ENCODE data around the gene SCG3. TPM values are rescaled to one million over a fixed set of nuclear protein-coding genes. Genes with fewer than 3 reads are reported as not detected.
A peak's percentile ranks its signal among the peaks of the same experiment; 100 is the strongest.

The SCG3 gene
- total RNA-seq (2021): not detected in 2 replicates
- Bru-seq, nascent RNA: not detected
- BruChase-seq, experiment 1, labeled RNA remaining after a 2-hour chase: not detected
- not detected for BruChase-seq, experiment 2, labeled RNA remaining after a 6-hour chase
- long read RNA-seq: 0 reads

DNA sequence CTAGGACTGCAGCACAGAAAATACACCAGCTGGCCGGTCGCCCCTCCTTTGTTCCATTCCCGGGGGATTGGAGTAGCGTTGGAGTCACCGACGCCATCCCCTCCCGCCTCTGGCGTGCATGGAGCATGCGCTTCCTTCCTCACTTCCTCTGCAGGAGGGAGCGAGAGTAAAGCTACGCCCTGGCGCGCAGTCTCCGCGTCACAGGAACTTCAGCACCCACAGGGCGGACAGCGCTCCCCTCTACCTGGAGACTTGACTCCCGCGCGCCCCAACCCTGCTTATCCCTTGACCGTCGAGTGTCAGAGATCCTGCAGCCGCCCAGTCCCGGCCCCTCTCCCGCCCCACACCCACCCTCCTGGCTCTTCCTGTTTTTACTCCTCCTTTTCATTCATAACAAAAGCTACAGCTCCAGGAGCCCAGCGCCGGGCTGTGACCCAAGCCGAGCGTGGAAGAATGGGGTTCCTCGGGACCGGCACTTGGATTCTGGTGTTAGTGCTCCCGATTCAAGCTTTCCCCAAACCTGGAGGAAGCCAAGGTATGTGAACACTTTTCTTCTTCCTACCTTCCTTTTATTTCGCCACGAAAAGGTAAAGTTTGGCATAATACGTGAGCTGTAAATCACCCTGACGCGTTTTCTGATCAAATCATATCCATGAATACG is at the start of gene SCG3:
Gene SCG3 (plus strand): TSS at position 201 of the 661 bp plus-strand sequence. CDS start 253 bp downstream, at position 454.
- intact Hi-C loops (cut with micrococcal nuclease; ENCODE audit: unreplicated experiment): no loop called here
- Histone ChIP-seq H4K20me1 (ENCODE audit: insufficient read depth) (no peaks in the 10 kb centered on the region), H3K36me3 (ENCODE audit: low read depth) (no peaks in the 10 kb centered on the region), H3K4me2 (no peak within 1 kb of the TSS), H3K9me3 (ENCODE audit: insufficient read depth, low read depth) (no peaks in the 10 kb centered on the region), H3K79me2 (ENCODE audit: low read depth) (no peaks in the 10 kb centered on the region), H3K4me1 (replicated peaks; ENCODE audit: insufficient read depth) (no peaks in the 10 kb centered on the region), H3K9me2 (ENCODE audit: insufficient read depth) (no peaks in the 10 kb centered on the region), H2AFZ (no peak within 1 kb of the TSS), H3K27me3 (ENCODE audit: insufficient read depth, low read depth) (peaks cover 6% of the 10 kb centered on the region; the same call in 1 of the 2 replicates), H3K4me3 (no peak within 1 kb of the TSS), H3K27ac (no peak within 1 kb of the TSS), H3F3A (ENCODE audit: insufficient read depth, low read depth) (no peaks in the 10 kb centered on the region)
- ChIA-PET POLR2A (ENCODE audit: unreplicated experiment) (no interaction called here), CTCF (no interaction called here)
- TF ChIP-seq, protein P1, sequence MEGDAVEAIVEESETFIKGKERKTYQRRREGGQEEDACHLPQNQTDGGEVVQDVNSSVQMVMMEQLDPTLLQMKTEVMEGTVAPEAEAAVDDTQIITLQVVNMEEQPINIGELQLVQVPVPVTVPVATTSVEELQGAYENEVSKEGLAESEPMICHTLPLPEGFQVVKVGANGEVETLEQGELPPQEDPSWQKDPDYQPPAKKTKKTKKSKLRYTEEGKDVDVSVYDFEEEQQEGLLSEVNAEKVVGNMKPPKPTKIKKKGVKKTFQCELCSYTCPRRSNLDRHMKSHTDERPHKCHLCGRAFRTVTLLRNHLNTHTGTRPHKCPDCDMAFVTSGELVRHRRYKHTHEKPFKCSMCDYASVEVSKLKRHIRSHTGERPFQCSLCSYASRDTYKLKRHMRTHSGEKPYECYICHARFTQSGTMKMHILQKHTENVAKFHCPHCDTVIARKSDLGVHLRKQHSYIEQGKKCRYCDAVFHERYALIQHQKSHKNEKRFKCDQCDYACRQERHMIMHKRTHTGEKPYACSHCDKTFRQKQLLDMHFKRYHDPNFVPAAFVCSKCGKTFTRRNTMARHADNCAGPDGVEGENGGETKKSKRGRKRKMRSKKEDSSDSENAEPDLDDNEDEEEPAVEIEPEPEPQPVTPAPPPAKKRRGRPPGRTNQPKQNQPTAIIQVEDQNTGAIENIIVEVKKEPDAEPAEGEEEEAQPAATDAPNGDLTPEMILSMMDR (conservative IDR thresholded peaks at IDR 0.05): no peak
- no peak for TF ChIP-seq EZH2 (IDR thresholded peaks at IDR 0.05; ENCODE audit: low read depth)
- no TSS peak for BruUV-seq (replicated peaks)
- peak in 1 of 2 experiments; percentile 43 for DNase-seq

- Histone ChIP-seq H3K9me3 (ENCODE audit: insufficient read depth, low read depth) (no peaks in the 10 kb centered on the region), H2AFZ (no peak overlapping the region), H3F3A (ENCODE audit: insufficient read depth, low read depth) (no peaks in the 10 kb centered on the region), H3K27ac (no peak overlapping the region), H3K4me2 (no peak overlapping the region), H3K27me3 (ENCODE audit: insufficient read depth, low read depth) (no peaks in the 10 kb centered on the region), H3K4me3 (no peak overlapping the region), H4K20me1 (ENCODE audit: insufficient read depth) (no peaks in the 10 kb centered on the region), H3K36me3 (ENCODE audit: low read depth) (no peaks in the 10 kb centered on the region), H3K79me2 (ENCODE audit: low read depth) (no peaks in the 10 kb centered on the region), H3K9me2 (ENCODE audit: insufficient read depth) (no peaks in the 10 kb centered on the region), H3K4me1 (replicated peaks; ENCODE audit: insufficient read depth) (no peaks in the 10 kb centered on the region)
- DNase-seq: no peak
- intact Hi-C loops (cut with micrococcal nuclease; ENCODE audit: unreplicated experiment): no loop called here
- no TSS peak for BruUV-seq (replicated peaks)
- ChIA-PET CTCF (no interaction called here), POLR2A (ENCODE audit: unreplicated experiment) (no interaction called here)
- no peak for TF ChIP-seq EZH2 (IDR thresholded peaks at IDR 0.05; ENCODE audit: low read depth)
- TF ChIP-seq, protein P1 (conservative IDR thresholded peaks at IDR 0.05): no peak
These were observed 46.6 kb upstream of the SCG3 start for GRCh38 chr15:51634591-51635198.

DNA sequence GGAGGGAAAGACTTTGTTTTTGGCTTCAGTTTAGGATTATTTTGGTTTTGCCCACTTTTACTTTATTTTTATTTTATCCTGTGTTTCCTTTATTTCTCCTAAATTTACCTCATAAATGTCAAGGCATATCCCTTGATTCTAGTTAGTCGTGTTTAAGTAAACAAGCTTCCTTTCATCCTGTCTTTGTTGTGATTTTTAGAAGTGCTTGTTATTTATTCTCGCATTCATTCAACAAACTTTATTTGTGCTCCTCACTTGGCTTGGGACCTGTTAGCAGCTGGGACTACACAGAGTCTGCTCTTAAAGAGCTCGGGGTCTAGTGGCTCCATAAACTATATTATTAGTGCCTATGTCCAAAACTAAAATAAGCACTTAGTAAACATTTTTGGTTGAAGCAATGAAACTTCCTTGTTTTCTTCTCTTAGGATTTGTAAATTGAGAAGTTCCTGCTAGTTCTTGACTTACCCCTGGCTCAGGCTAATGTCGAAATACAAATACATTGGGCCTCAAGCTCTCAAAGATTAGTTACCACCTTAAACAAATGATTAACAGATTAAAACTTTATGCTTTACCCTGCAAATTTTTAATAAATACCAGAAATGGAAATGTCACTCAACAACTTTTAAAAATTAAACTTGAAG is 39.7 kb upstream of the SCG3 start:
- Histone ChIP-seq H3K79me2 (ENCODE audit: low read depth) (no peaks in the 10 kb centered on the region), H3K9me3 (ENCODE audit: insufficient read depth, low read depth) (no peaks in the 10 kb centered on the region), H3K27me3 (ENCODE audit: insufficient read depth, low read depth) (no peaks in the 10 kb centered on the region), H3K36me3 (ENCODE audit: low read depth) (no peaks in the 10 kb centered on the region), H3K4me3 (no peak overlapping the region), H3F3A (ENCODE audit: insufficient read depth, low read depth) (no peaks in the 10 kb centered on the region), H3K4me1 (replicated peaks; ENCODE audit: insufficient read depth) (0 out of 2 replicates have a peak, but pooled peaks cover 6% of the 10 kb centered on the region), H3K4me2 (no peak overlapping the region), H3K27ac (no peak overlapping the region), H3K9me2 (ENCODE audit: insufficient read depth) (no peaks in the 10 kb centered on the region), H4K20me1 (ENCODE audit: insufficient read depth) (no peaks in the 10 kb centered on the region), H2AFZ (0 out of 2 replicates have a peak overlapping the region, but pooled peaks have one; percentile 27)
- BruUV-seq (replicated peaks): no TSS peak
- POLR2A ChIA-PET (ENCODE audit: unreplicated experiment): no interaction called here
- intact Hi-C loops (cut with micrococcal nuclease; ENCODE audit: unreplicated experiment): no loop called here
- DNase-seq: no peak
- CTCF ChIA-PET: no interaction called here
- no peak for TF ChIP-seq EZH2 (IDR thresholded peaks at IDR 0.05; ENCODE audit: low read depth)
- TF ChIP-seq, protein P1 (conservative IDR thresholded peaks at IDR 0.05): no peak

All from PC-9 (cell line).